Bronchial epithelial cell (primary cell): ENCODE data around the gene DNTTIP2. TPM values are rescaled to one million over a fixed set of nuclear protein-coding genes. Genes with fewer than 3 reads are reported as not detected.

Source experiments
- DNase-seq: peaks from one replicate; pipeline ENCODE4 v3.0.0-alpha.2; 2010; ENCODE audit warnings: low read depth
- FAIRE-seq: peaks from 2 replicates; lab custom pipeline; 2011; peaks lifted over from hg19 to GRCh38; lab: Jason Lieb, UNC
- H3K27me3 ChIP-seq: 2 replicates; pipeline ENCODE4 v1.5.1; 2011; ENCODE audit warnings: low read length; ENCODE audit not compliant: control insufficient read depth, insufficient read depth
- H3K36me3 ChIP-seq: 2 replicates; pipeline ENCODE4 v1.5.1; 2011; ENCODE audit warnings: low read length; ENCODE audit not compliant: control insufficient read depth, insufficient read depth
- H3K4me3 ChIP-seq: 2 replicates; pipeline ENCODE4 v1.5.1; 2011; ENCODE audit warnings: mild to moderate bottlenecking, low read depth, low read length, control low read depth
- CTCF ChIP-seq: IDR thresholded peaks from 2 replicates; pipeline ENCODE4 v1.5.1; 2011; ENCODE audit warnings: mild to moderate bottlenecking, moderate library complexity, low read length, control low read depth, inconsistent platforms; ENCODE audit not compliant: insufficient read depth, severe bottlenecking
- total RNA-seq: library from RNA; depleted of rRNA; stranded (reverse); fragments of >200 nt; gene quantifications from 2 replicates; pipeline ENCODE4 v1.2.1, GENCODE V29; 2014

DNTTIP2 gene
- total RNA-seq, 1 donor from 2014 or later: 24.5 TPM

GRCh38 chr1:93846992-93847810 is 31.8 kb downstream of the DNTTIP2 start:
- no peaks in the 10 kb centered on the region for H3K36me3 ChIP-seq
- DNase-seq (peak; percentile 76), FAIRE-seq (no peak)
- TF ChIP-seq CTCF: no peak
- no peaks in the 10 kb centered on the region for H3K27me3 ChIP-seq
- H3K4me3 ChIP-seq: peak overlapping the region; percentile 89

GRCh38 chr1:93846206-93846991 is 32.6 kb downstream of the DNTTIP2 start:
- Histone ChIP-seq H3K27me3 (no peaks in the 10 kb centered on the region), H3K4me3 (peak overlapping the region; percentile 89), H3K36me3 (no peaks in the 10 kb centered on the region)
- TF ChIP-seq CTCF: peak; percentile 40
- FAIRE-seq (no peak), DNase-seq (peak; percentile 52)

- Histone ChIP-seq H3K27me3 (no peaks in the 10 kb centered on the region), H3K4me3 (peak overlapping the region; percentile 89), H3K36me3 (no peaks in the 10 kb centered on the region)
- no peak for FAIRE-seq
- DNase-seq: peak; percentile 96
- no peak for TF ChIP-seq CTCF
These were observed 33.3 kb downstream of the DNTTIP2 start for GRCh38 chr1:93845538-93846205.

GRCh38 chr1:93844262-93845045 is 34.6 kb downstream of the DNTTIP2 start:
- H3K4me3 ChIP-seq: no peak overlapping the region
- peak; percentile 80 for DNase-seq
- no peaks in the 10 kb centered on the region for H3K27me3 ChIP-seq
- peak; percentile 79 for TF ChIP-seq CTCF
- H3K36me3 ChIP-seq: no peaks in the 10 kb centered on the region
- FAIRE-seq: no peak

GRCh38 chr1:93842750-93843500 is 36.1 kb downstream of the DNTTIP2 start:
- DNase-seq (no peak), FAIRE-seq (no peak)
- no peaks in the 10 kb centered on the region for H3K36me3 ChIP-seq
- no peaks in the 10 kb centered on the region for H3K27me3 ChIP-seq
- TF ChIP-seq CTCF: no peak
- H3K4me3 ChIP-seq: no peak overlapping the region
